VCaP (cell line): ENCODE measurements around the gene HDAC9.

Source experiments
- H3K27ac ChIP-seq: fragments of 450-650 bp; 2 replicates; pipeline ENCODE4 v1.5.1; 2017
- CTCF ChIP-seq: fragments of 450-650 bp; conservative IDR thresholded peaks from 2 replicates; pipeline ENCODE4 v1.5.1; 2017; ENCODE audit warnings: mild to moderate bottlenecking, moderate library complexity

HDAC9 gene

GRCh38 chr7:18538554-18539250, 43.2 kb downstream of the HDAC9 start:
- TF ChIP-seq CTCF, result no peak
- no peak overlapping the region for H3K27ac ChIP-seq

GRCh38 chr7:18540396-18540795, 44.8 kb downstream of the HDAC9 start:
- H3K27ac ChIP-seq, result peak overlapping the region; percentile 65
- TF ChIP-seq CTCF, result no peak

GRCh38 chr7:18541181-18541870, 45.8 kb downstream of the HDAC9 start:
- peak overlapping the region; percentile 65 for H3K27ac ChIP-seq
- no peak for TF ChIP-seq CTCF

GRCh38 chr7:18541871-18542212, 46.3 kb downstream of the HDAC9 start:
- TF ChIP-seq CTCF, result no peak
- peak overlapping the region; percentile 65 for H3K27ac ChIP-seq

- peak overlapping the region; percentile 27 for H3K27ac ChIP-seq
- TF ChIP-seq CTCF, result no peak
These were observed 51.0 kb downstream of the HDAC9 start for GRCh38 chr7:18546576-18546975.

GRCh38 chr7:18547509-18548187, 52.1 kb downstream of the HDAC9 start:
- TF ChIP-seq CTCF, result no peak
- peak overlapping the region; percentile 27; the same call in 1 of the 2 replicates for H3K27ac ChIP-seq

GRCh38 chr7:18548534-18548933, 53.0 kb downstream of the HDAC9 start:
- H3K27ac ChIP-seq, result no peak overlapping the region
- TF ChIP-seq CTCF, result no peak
